Umbilical cord (tissue), 2 donors: ENCODE results near the gene KBTBD12. TPM values are rescaled to one million over a fixed set of nuclear protein-coding genes. Genes with fewer than 3 reads are reported as not detected.

ENCODE experiments used
- DNase-seq: peaks from one replicate; pipeline ENCODE4 v3.0.0-alpha.2; 2015; ENCODE audit warnings: low spot score
- total RNA-seq: library from RNA; depleted of rRNA; stranded (reverse); fragments of >200 nt; gene quantifications from one replicate; pipeline ENCODE4 v1.2.3, GENCODE V29; 2014; ENCODE audit warnings: low replicate concordance; ENCODE audit not compliant: insufficient read depth

KBTBD12 gene
- total RNA-seq, 1 donor from 2014 or later: 7.2 TPM

- no peak for DNase-seq
Measured at GRCh38 chr3:128012050-128012449, 97.0 kb downstream of the KBTBD12 start.

- DNase-seq: no peak
Measured at GRCh38 chr3:128014548-128014947, 99.5 kb downstream of the KBTBD12 start.

- DNase-seq: no peak
Measured at GRCh38 chr3:128016502-128016901, 101.5 kb downstream of the KBTBD12 start.

- no peak for DNase-seq
Measured at GRCh38 chr3:128021768-128022372, 106.8 kb downstream of the KBTBD12 start.

- DNase-seq: no peak
Measured at GRCh38 chr3:128033102-128033501, 118.1 kb downstream of the KBTBD12 start.

GRCh38 chr3:128036119-128036518 is 121.1 kb downstream of the KBTBD12 start:
- DNase-seq: no peak

Other genes starting within 250 kb of the KBTBD12 start
- gene ABTB1, start 242.3 kb upstream of the KBTBD12 start, total RNA-seq: 13.0 TPM
- gene MGLL, start 92.7 kb upstream of the KBTBD12 start, total RNA-seq: 35.2 TPM
- gene SEC61A1, start 137.2 kb downstream of the KBTBD12 start, total RNA-seq: 147 TPM
- gene RUVBL1, start 208.6 kb downstream of the KBTBD12 start, total RNA-seq: 29.4 TPM
- gene EEFSEC, start 238.2 kb downstream of the KBTBD12 start, total RNA-seq: 9.6 TPM